IMR-90 (cell line): ENCODE measurements around the gene S100A16. TPM values are rescaled to one million over a fixed set of nuclear protein-coding genes. Genes with fewer than 3 reads are reported as not detected.

ENCODE experiments used
- ATAC-seq: fragments of 200-7000 bp; cut with Tn5 transposase; 2 replicates; pipeline ENCODE4 v1.9.1; 2020; ENCODE audit warnings: low read depth, mild to moderate bottlenecking, moderate library complexity
- BruUV-seq: library from RNA; stranded (reverse); fragments of 400-500 nt; replicated peaks from 2 replicates; lab custom pipeline; 2021; lab: Mats Ljungman, UMichigan
- CTCF ChIA-PET: fragments of 300-600 bp; formaldehyde crosslinking; extraction: SDS; loops from one replicate; lab custom pipeline; 2021; ENCODE audit warnings: antibody characterized with exemption; lab: Yijun Ruan, JAX
- POLR2A ChIA-PET: fragments of 300-600 bp; sonication (Branson Sonifier 250); formaldehyde crosslinking; loops from one replicate; lab custom pipeline; 2022; ENCODE audit warnings: antibody characterized with exemption; ENCODE audit not compliant: unreplicated experiment; lab: Charles Lee
- DNase-seq: peaks from one replicate; pipeline ENCODE4 v3.0.0; 2013
- H2AFZ ChIP-seq: replicated peaks from 2 replicates; pipeline ENCODE3; 2013; ENCODE audit warnings: low read length, mild to moderate bottlenecking; ENCODE audit not compliant: poor library complexity
- H2AK5ac ChIP-seq: 2 replicates; pipeline ENCODE4 v1.6.1; 2013; ENCODE audit warnings: low read depth, low read length, inconsistent platforms
- H2AK9ac ChIP-seq: replicated peaks from 2 replicates; pipeline ENCODE3; 2013; ENCODE audit warnings: mild to moderate bottlenecking, low read depth, low read length, moderate library complexity; ENCODE audit not compliant: poor library complexity
- H2BK120ac ChIP-seq: 2 replicates; pipeline ENCODE4 v1.6.1; 2013; ENCODE audit warnings: low read depth, low read length, inconsistent platforms
- H2BK15ac ChIP-seq: 3 replicates; pipeline ENCODE4 v1.6.1; 2013; ENCODE audit warnings: low read depth, low read length, inconsistent platforms
- H2BK20ac ChIP-seq: 2 replicates; pipeline ENCODE4 v1.6.1; 2013; ENCODE audit warnings: low read depth, mild to moderate bottlenecking, inconsistent platforms, low read length, moderate library complexity
- H2BK5ac ChIP-seq: 2 replicates; pipeline ENCODE4 v1.6.1; 2013; ENCODE audit warnings: mild to moderate bottlenecking, low read depth, low read length, inconsistent platforms; ENCODE audit not compliant: poor library complexity, severe bottlenecking
- H3K14ac ChIP-seq: replicated peaks from 2 replicates; pipeline ENCODE4 v1.6.1; 2013; ENCODE audit warnings: low read depth, low read length, inconsistent platforms
- H3K18ac ChIP-seq: 2 replicates; pipeline ENCODE4 v1.6.1; 2013; ENCODE audit warnings: low read depth, low read length, control low read depth
- H3K23ac ChIP-seq: 2 replicates; pipeline ENCODE4 v1.6.1; 2013; ENCODE audit warnings: low read depth, low read length, inconsistent platforms
- H3K27ac ChIP-seq: 2 replicates; pipeline ENCODE4 v1.5.1; 2013; ENCODE audit warnings: mild to moderate bottlenecking, control low read depth, low read length; ENCODE audit not compliant: insufficient read depth
- H3K27me3 ChIP-seq: 2 replicates; pipeline ENCODE4 v1.6.1; 2013; ENCODE audit warnings: low read length; ENCODE audit not compliant: control insufficient read depth, insufficient read depth
- H3K36me3 ChIP-seq: 2 replicates; pipeline ENCODE4 v1.6.1; 2013; ENCODE audit warnings: low read length, mixed read lengths; ENCODE audit not compliant: control insufficient read depth, insufficient read depth
- H3K4ac ChIP-seq: 2 replicates; pipeline ENCODE4 v1.6.1; 2013; ENCODE audit warnings: low read depth, low read length, inconsistent platforms
- H3K4me1 ChIP-seq: 2 replicates; pipeline ENCODE4 v1.6.1; 2013; ENCODE audit warnings: low read length, mixed read lengths; ENCODE audit not compliant: control insufficient read depth, insufficient read depth
- H3K4me2 ChIP-seq: 2 replicates; pipeline ENCODE4 v1.6.1; 2013; ENCODE audit warnings: low read depth, mild to moderate bottlenecking, control low read depth, low read length, moderate library complexity
- H3K4me3 ChIP-seq: 2 replicates; pipeline ENCODE4 v1.5.1; 2013; ENCODE audit warnings: low read depth, mild to moderate bottlenecking, control low read depth, low read length, moderate library complexity; ENCODE audit not compliant: insufficient read depth
- H3K56ac ChIP-seq: 2 replicates; pipeline ENCODE4 v1.6.1; 2013; ENCODE audit warnings: low read length, inconsistent platforms; ENCODE audit not compliant: insufficient read depth; ENCODE audit errors: extremely low read depth
- H3K79me1 ChIP-seq, 2 experiments: 2 replicates each; pipeline ENCODE4 v1.6.1; 2013; ENCODE audit warnings: low read length in 2 of 2, inconsistent platforms in 1 of 2, low read depth in 1 of 2
- H3K9ac ChIP-seq: 2 replicates; pipeline ENCODE4 v1.6.1; 2013; ENCODE audit warnings: low read depth, low read length, control low read depth
- H3K9me1 ChIP-seq: 2 replicates; pipeline ENCODE4 v1.6.1; 2013; ENCODE audit warnings: low read length, inconsistent platforms; ENCODE audit not compliant: insufficient read depth
- H3K9me3 ChIP-seq: 2 replicates; pipeline ENCODE4 v1.6.1; 2013; ENCODE audit warnings: low read length; ENCODE audit not compliant: control insufficient read depth, insufficient read depth
- H4K20me1 ChIP-seq: 2 replicates; pipeline ENCODE4 v1.6.1; 2013; ENCODE audit warnings: low read length, inconsistent platforms; ENCODE audit not compliant: insufficient read depth
- H4K5ac ChIP-seq: 2 replicates; pipeline ENCODE4 v1.6.1; 2013; ENCODE audit warnings: mild to moderate bottlenecking, low read depth, low read length, control low read depth
- H4K8ac ChIP-seq, 2 experiments: 2 replicates each; pipeline ENCODE4 v1.6.1; 2013; ENCODE audit warnings: low read depth in 2 of 2, low read length in 2 of 2, control low read depth in 1 of 2, inconsistent platforms in 1 of 2
- H4K91ac ChIP-seq: 2 replicates; pipeline ENCODE4 v1.6.1; 2013; ENCODE audit warnings: low read depth, low read length, inconsistent platforms; ENCODE audit not compliant: insufficient read depth
- CTCF ChIP-seq: conservative IDR thresholded peaks from 2 replicates; pipeline ENCODE4 v1.5.1; 2012; ENCODE audit warnings: mild to moderate bottlenecking, low read depth, low read length, improper control_type of control experiment
- RAD21 ChIP-seq: IDR thresholded peaks from 2 replicates; pipeline ENCODE4 v1.6.1; 2012; ENCODE audit warnings: low read length, improper control_type of control experiment
- RCOR1 ChIP-seq: IDR thresholded peaks from 2 replicates; pipeline ENCODE4 v1.6.1; 2012; ENCODE audit warnings: mild to moderate bottlenecking, low read length, improper control_type of control experiment; ENCODE audit not compliant: insufficient replicate concordance
- SMC3 ChIP-seq: fragments of 150-350 bp; IDR thresholded peaks from 2 replicates; pipeline ENCODE4 v1.6.1; 2016; ENCODE audit warnings: low read depth, mild to moderate bottlenecking, antibody characterized with exemption, low read length, moderate library complexity
- WGBS, 2 experiments: methylation state at CpG; one replicate each; pipeline versions ENCODE4 v1.1.5 to v1.1.7; 2013; ENCODE audit warnings: missing lambda C conversion rate in 2 of 2; ENCODE audit not compliant: insufficient read length in 1 of 2; ENCODE audit errors: extremely low coverage in 2 of 2; 5-methylcytosine and 5-hydroxymethylcytosine counted together
- dilution Hi-C: fragments of 300-500 bp; cut with HindIII; formaldehyde crosslinking; loops from one replicate; pipeline ENCODE4 v1.14.3; 2018; ENCODE audit warnings: low sequenced_read_pairs; ENCODE audit not compliant: unreplicated experiment
- in situ Hi-C: fragments of 300-500 bp; cut with MboI; formaldehyde crosslinking; loops from 3 replicates; pipeline ENCODE4 v1.14.3; 2019; ENCODE audit warnings: low sequenced_read_pairs, inconsistent platforms, mixed read lengths
- intact Hi-C: fragments of 100-400 bp; cut with micrococcal nuclease; formaldehyde crosslinking; loops from 2 replicates; pipeline ENCODE4 v1.10.0; 2022
- polyA plus RNA-seq, 3 experiments: library from polyadenylated mRNA; depleted of rRNA; stranded (reverse); fragments of >200 nt; gene quantifications; 2 replicates each; pipeline ENCODE4 v1.2.3, GENCODE V29; 2012; ENCODE audit warnings: low replicate concordance in 1 of 3
- total RNA-seq: library from RNA; depleted of rRNA; stranded (reverse); fragments of >200 nt; gene quantifications from 2 replicates; pipeline ENCODE4 v1.2.3, GENCODE V29; 2012

The S100A16 gene
- total and polyA plus RNA-seq, 2 of the 4 experiments (the other 2 are of a cell fraction) = 201 to 515 TPM

GRCh38 chr1:153617663-153618062, 4.7 kb upstream of the S100A16 start:
- Histone ChIP-seq H3K79me1 (peaks cover 6 to 13% of the 10 kb centered on the region in 2 experiments), H3K27me3 (no peaks in the 10 kb centered on the region), H3K4me1 (peaks cover 8% of the 10 kb centered on the region; the same call in 1 of the 2 replicates), H2BK120ac (0 out of 2 replicates have a peak overlapping the region, but pooled peaks have one; percentile 11), H3K9ac (no peak overlapping the region), H3K18ac (no peak overlapping the region), H4K20me1 (no peaks in the 10 kb centered on the region), H4K8ac (peak overlapping the region in 1 of 2 experiments; percentile 31; a peak in 1 of 4 replicates), H2BK20ac (no peak overlapping the region), H3K14ac (0 out of 2 replicates have a peak overlapping the region, but pooled peaks have one; percentile 46), H3K4ac (peak overlapping the region; percentile 40; the same call in 1 of the 2 replicates), H2BK15ac (no peak overlapping the region), H2AFZ (peak overlapping the region; percentile 54), H3K4me3 (no peak overlapping the region), H3K4me2 (no peak overlapping the region), H3K23ac (no peak overlapping the region), H4K5ac (no peak overlapping the region), H4K91ac (peak overlapping the region; percentile 57; the same call in 1 of the 2 replicates), H3K36me3 (peaks cover 20% of the 10 kb centered on the region), H3K56ac (no peak overlapping the region), H3K27ac (no peak overlapping the region), H2AK9ac (peak overlapping the region; percentile 88), H2BK5ac (no peak overlapping the region), H2AK5ac (peak overlapping the region; percentile 29; the same call in 1 of the 2 replicates), H3K9me1 (no peaks in the 10 kb centered on the region), H3K9me3 (no peaks in the 10 kb centered on the region)
- intact Hi-C loops = loop anchor here (1.0 kb wide), 1 partner anchor 45 kb away; no protein-coding TSS in a partner anchor
- in situ Hi-C loops = no loop called here
- ATAC-seq = peak; percentile 48
- no CpG with 5 or more reads among the region's 6 CpGs for WGBS, 2 experiments
- TF ChIP-seq RAD21 = peak; percentile 55
- peak; percentile 60 for TF ChIP-seq CTCF
- no peak for TF ChIP-seq RCOR1
- peak; percentile 71 for TF ChIP-seq SMC3
- dilution Hi-C loops = no loop called here
- BruUV-seq = no TSS peak
- ChIA-PET POLR2A (interaction anchor here (0.8 kb wide), 1 partner anchor 111 kb away, joined by 3 read pairs; no protein-coding TSS in a partner anchor), CTCF (interaction anchor here (2.3 to 2.5 kb wide), 2 partner anchors 16 to 45 kb away, joined by 6 to 15 read pairs; partner anchors contain the start of gene CHTOP)
- DNase-seq = no peak
